Mucosa of descending colon (tissue), 3 donors: Measurements from ENCODE around the gene CCDC12. TPM values are rescaled to one million over a fixed set of nuclear protein-coding genes. Genes with fewer than 3 reads are reported as not detected.
A peak's percentile ranks its signal among the peaks of the same experiment; 100 is the strongest.

Experiments
- ATAC-seq: fragments of 200-7000 bp; cut with Tn5 transposase; one replicate; pipeline ENCODE4 v1.9.1; 2020; ENCODE audit warnings: mild to moderate bottlenecking, moderate library complexity
- DNase-seq, 3 donors: peaks; one replicate each; pipeline ENCODE4 v3.0.0-alpha.2; 2020
- H3K36me3 ChIP-seq: fragments of 200-600 bp; one replicate; pipeline ENCODE4 v1.8.0; 2021; ENCODE audit warnings: low read depth, mild to moderate bottlenecking
- H3K4me1 ChIP-seq: fragments of 200-600 bp; one replicate; pipeline ENCODE4 v1.8.0; 2021; ENCODE audit warnings: low read depth, mild to moderate bottlenecking
- H3K4me3 ChIP-seq: fragments of 200-600 bp; one replicate; pipeline ENCODE4 v1.8.0; 2021; ENCODE audit warnings: mild to moderate bottlenecking
- H3K9me3 ChIP-seq: fragments of 200-600 bp; one replicate; pipeline ENCODE4 v1.8.0; 2021; ENCODE audit warnings: mild to moderate bottlenecking
- intact Hi-C, 2 donors: fragments of 100-400 bp; cut with DNase I in 1 of 2; cut with micrococcal nuclease in 1 of 2; formaldehyde crosslinking; loops; one replicate each; pipeline versions ENCODE4 v1.11.0 to v1.11.1; 2022; cut with DNase I, micrococcal nuclease
- total RNA-seq, 3 donors: library from RNA; stranded (reverse); fragmentation: NEBNext Ultra II Directional in 2 of 3; extraction: Animal tissue kit (Norgen Biotek cat#: 25700) in 2 of 3; gene quantifications; one replicate each; pipeline versions ENCODE4 v1.2.1 to v1.2.4, GENCODE V29; 2021 to 2023
- TF ChIP-seq, protein P1 (sequence below): fragments of 200-600 bp; IDR thresholded peaks from one replicate; pipeline ENCODE4 v1.8.0; 2022; ENCODE audit warnings: antibody characterized with exemption, mild to moderate bottlenecking
- donor health status: DM: no; HTN: no; CAD: no; lungs with moderate emphysema.
- donor health status: DM: no; HTN: no; CAD: no.
- donor health status: DM: no; HTN: yes; CAD: no.

CCDC12 gene
- total RNA-seq, 3 donors from 2014 or later: 40.7 to 59.2 (median 45.0) TPM

DNA sequence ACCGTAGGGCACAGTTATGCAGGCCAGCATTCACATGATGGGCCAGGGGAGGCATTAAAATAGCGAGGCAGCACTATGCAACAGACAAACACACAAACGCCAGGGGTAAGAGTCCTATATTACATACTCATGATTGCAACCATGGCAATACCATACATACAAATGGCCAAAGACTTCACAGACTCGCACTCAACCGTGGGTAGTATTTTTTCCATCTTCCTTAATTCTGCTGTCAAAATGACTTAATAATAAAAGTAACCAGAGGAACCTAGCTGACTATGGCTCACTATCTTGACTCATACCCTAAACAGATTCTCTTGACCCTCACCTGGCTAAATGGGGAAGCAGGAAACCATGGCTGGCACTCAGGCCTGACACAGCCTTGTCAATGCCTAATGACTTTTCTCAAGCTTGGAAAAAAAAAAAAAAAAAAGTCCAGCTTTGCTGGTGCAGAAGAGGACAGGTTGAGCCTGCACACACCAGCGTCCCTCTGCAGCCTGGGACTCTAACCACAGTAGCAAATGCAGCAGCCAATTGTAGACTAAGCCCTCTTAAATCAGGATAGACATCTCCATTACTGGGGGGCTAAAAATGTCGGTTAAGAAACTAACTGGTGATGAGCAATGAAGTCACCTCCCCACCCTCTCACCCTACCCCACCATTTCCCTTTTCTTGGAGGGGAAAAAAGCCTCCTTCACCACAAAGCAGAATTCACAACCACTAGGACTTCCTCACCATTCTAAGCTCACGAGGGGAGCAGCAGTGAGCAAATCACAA is 23.1 kb downstream of the CCDC12 start:
- no peak overlapping the region for H3K4me3 ChIP-seq
- DNase-seq (no peak), ATAC-seq (no peak)
- intact Hi-C loops: no loop called here
- TF ChIP-seq, protein P1, sequence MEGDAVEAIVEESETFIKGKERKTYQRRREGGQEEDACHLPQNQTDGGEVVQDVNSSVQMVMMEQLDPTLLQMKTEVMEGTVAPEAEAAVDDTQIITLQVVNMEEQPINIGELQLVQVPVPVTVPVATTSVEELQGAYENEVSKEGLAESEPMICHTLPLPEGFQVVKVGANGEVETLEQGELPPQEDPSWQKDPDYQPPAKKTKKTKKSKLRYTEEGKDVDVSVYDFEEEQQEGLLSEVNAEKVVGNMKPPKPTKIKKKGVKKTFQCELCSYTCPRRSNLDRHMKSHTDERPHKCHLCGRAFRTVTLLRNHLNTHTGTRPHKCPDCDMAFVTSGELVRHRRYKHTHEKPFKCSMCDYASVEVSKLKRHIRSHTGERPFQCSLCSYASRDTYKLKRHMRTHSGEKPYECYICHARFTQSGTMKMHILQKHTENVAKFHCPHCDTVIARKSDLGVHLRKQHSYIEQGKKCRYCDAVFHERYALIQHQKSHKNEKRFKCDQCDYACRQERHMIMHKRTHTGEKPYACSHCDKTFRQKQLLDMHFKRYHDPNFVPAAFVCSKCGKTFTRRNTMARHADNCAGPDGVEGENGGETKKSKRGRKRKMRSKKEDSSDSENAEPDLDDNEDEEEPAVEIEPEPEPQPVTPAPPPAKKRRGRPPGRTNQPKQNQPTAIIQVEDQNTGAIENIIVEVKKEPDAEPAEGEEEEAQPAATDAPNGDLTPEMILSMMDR: no peak
- no peaks in the 10 kb centered on the region for H3K36me3 ChIP-seq
- H3K9me3 ChIP-seq: no peaks in the 10 kb centered on the region
- peaks cover 55% of the 10 kb centered on the region for H3K4me1 ChIP-seq

DNA sequence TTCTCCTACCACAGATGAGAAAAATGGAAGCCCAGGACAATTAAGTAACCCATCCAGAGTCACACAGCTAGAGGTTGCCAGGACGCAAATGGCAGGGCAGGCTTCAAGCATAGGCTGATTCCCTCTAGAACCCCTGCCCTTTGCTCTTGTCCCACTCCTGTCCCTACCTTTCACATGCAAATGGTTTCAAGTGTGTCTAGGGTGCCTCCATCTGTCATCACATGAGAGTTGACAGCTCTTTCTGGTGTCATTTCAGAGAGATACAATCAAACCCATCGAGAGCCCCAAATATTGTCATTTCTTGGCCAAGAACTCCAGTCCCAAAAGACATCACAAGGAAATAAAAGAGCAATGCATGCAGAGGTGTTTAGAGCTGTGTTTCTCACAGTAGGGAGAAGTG is 23.7 kb downstream of the CCDC12 start:
- intact Hi-C loops: no loop called here
- TF ChIP-seq, protein P1: no peak
- no peak for ATAC-seq

DNA sequence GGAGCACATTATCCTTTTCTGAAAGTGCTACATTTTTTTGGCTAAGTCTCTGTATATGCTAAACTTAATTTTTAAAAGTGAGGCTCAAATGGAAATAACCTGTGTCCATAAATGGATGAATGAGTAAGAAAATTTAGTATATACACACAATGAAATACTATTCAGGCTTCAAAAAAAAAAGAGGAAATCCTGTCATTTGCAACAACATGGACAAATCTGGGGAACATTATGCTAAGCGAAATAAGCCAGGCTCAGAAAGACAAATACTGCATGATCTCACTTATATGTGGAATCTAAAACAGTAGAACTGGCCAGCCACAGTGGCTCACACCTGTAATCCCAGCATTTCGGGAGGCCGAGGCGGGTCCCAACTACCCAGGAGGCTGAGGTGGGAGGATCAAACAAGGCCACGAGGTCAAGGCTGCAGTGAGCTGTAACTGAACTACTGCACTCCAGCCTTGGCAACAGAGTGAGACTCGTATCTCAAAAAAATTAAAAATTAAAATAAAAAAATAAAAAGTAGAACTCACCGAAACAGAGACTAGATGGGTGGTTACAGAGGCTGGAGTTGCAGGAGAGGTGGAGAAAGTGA is 25.8 kb downstream of the CCDC12 start:
- intact Hi-C loops: no loop called here
- H3K4me1 ChIP-seq: peaks cover 67% of the 10 kb centered on the region
- ATAC-seq (no peak), DNase-seq (no peak)
- no peaks in the 10 kb centered on the region for H3K9me3 ChIP-seq
- H3K36me3 ChIP-seq: no peaks in the 10 kb centered on the region
- TF ChIP-seq, protein P1: no peak
- no peak overlapping the region for H3K4me3 ChIP-seq

More for the DNA sequence above, 23.7 kb downstream of the CCDC12 start:
- H3K36me3 ChIP-seq: no peaks in the 10 kb centered on the region
- DNase-seq: no peak
- no peak overlapping the region for H3K4me3 ChIP-seq
- H3K4me1 ChIP-seq: peaks cover 60% of the 10 kb centered on the region
- H3K9me3 ChIP-seq: no peaks in the 10 kb centered on the region

DNA sequence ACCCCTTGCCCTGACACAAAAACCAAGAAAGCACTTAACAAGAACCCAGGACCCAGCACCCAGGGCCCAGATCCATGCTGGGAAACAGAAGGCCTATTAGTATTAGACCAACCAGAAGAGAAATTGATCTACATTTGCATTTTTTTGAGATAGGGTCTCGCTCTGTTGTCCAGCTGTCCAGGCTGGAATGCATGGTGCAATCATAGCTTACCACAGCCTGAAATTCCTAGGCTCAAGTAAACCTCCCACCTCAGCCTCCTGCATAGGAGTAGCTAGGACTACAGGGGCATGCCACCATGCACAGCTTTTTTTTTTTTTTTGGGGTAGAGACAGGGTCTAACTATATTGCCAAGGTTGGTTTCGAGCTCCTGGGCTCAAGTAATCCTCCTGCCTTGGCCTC is 26.4 kb downstream of the CCDC12 start:
- Histone ChIP-seq H3K4me1 (peaks cover 65% of the 10 kb centered on the region), H3K4me3 (no peak overlapping the region), H3K36me3 (no peaks in the 10 kb centered on the region), H3K9me3 (no peaks in the 10 kb centered on the region)
- DNase-seq (no peak), ATAC-seq (no peak)
- TF ChIP-seq, protein P1: no peak
- intact Hi-C loops: no loop called here

DNA sequence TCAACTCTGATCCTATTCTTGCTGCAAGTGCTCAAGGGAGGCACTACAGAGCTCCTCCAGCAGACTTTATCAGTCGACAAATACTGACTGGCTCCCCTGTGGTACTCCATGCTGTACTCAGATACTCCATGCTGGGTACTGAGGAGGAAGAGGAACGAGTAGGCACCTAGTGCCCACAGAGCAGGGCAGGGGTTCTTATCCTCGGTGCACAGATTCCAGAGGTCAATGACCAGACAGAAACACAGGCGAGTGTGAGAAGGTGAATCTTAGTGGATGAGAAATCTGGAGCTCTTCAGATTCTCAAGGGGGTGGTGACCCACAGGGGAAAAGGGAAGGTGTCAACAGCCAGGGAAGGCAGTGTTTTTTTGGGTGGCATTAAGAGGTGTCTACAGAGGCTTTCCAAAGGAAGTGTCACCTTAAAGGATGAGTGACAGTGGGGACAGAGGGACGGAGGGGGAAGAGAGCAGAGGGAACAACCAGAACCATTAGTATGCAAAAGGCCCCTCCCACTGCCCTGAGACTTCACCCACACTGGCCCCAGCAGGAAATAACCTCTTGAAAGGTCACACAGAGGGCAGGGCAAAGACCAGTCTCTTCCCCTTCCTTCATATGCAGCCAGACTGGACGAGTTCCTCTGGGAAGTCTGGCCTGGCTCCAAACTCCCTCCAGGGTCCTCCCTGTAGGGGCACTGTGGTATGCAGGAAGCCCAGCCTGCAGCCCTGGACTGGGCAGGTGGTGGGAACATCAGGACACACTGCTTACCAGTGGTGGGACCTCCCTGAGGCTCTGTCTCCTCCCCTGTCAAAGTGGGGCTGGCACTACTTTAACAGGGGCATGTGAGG is 27.5 kb downstream of the CCDC12 start:
- H3K4me1 ChIP-seq: peaks cover 72% of the 10 kb centered on the region
- DNase-seq: peak; percentile 68 to 80 (median 72)
- no peak overlapping the region for H3K4me3 ChIP-seq
- intact Hi-C loops: no loop called here
- TF ChIP-seq, protein P1: no peak
- H3K9me3 ChIP-seq: no peaks in the 10 kb centered on the region
- H3K36me3 ChIP-seq: no peaks in the 10 kb centered on the region
- peak; percentile 43 for ATAC-seq
